SH-SY5Y (cell line): ENCODE data around the gene EWSR1.

Source experiments
- GATA2 ChIP-seq: IDR thresholded peaks from 2 replicates; pipeline ENCODE4 v1.6.1; 2011; ENCODE audit warnings: mild to moderate bottlenecking, low read depth, low read length
- GATA3 ChIP-seq: IDR thresholded peaks from 2 replicates; pipeline ENCODE4 v1.6.1; 2011; ENCODE audit warnings: low read depth, mild to moderate bottlenecking, low read length, moderate library complexity

Gene EWSR1

DNA sequence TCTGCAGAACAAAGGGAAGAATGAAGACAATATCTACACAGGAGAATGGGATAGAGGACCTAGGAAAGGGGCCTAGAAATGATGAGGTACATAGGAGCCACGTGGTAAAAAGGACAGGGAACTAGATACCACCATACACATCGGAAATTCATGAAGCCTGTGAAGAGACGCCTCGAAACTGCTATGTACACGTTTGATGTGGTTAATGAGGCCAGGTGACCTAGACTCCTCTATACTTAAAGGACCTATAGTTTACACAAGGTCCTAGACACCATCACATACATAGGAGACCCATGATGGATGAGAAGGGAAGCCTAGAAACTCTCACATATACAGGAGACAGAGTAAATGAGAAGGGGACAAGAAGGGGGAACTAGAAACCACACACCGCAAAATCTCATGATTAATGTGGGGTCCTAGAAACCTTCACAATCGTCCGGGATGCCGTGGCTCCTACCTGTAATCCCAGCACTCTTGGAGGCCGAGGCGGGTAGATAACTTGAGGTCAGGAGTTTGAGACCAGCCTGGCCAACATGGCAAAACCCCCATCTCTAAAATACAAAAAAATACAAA lies 24.1 kb upstream of the EWSR1 start:
- TF ChIP-seq GATA2 (no peak), GATA3 (no peak)

DNA sequence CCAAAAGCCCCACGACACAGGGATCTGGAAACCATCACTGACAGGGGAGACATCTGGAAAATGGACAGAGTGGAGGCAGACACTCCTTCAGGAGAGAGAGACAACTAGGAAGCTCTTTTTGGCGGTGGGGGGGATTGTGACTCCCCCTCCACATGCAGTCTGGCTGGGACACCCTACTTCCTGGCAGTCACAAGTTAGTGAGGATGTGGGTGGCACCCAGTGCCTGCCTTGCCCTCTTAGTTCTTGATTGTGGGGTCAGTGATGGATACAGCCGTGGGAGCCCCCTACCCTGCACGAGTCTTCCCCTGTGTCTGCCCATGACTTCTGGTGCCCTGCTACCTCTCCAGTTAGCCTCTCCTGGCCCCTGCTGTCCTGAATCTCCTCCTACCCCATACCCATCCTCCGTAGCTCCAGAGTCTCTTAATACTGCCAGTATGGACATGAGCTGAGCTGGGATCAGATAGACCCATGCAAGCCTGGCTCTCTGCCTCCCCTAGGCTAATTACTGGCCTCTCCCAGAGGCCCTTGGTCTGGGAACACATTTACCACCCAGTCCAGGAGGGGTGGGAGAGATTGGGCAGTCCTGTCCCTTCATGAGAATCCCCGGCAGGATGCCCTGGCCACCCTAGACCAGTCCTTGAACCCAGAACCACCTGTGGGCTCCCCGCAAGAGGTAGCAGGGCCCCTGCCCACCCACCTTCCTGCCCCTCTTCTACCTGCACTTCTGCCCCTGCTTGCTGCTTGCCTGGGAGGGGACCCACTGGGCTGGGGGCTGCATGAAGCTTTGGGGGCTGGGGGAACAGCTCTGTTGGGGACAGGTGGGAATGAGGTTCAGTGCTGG lies 23.1 kb upstream of the EWSR1 start:
- TF ChIP-seq GATA2 (no peak), GATA3 (no peak)

DNA sequence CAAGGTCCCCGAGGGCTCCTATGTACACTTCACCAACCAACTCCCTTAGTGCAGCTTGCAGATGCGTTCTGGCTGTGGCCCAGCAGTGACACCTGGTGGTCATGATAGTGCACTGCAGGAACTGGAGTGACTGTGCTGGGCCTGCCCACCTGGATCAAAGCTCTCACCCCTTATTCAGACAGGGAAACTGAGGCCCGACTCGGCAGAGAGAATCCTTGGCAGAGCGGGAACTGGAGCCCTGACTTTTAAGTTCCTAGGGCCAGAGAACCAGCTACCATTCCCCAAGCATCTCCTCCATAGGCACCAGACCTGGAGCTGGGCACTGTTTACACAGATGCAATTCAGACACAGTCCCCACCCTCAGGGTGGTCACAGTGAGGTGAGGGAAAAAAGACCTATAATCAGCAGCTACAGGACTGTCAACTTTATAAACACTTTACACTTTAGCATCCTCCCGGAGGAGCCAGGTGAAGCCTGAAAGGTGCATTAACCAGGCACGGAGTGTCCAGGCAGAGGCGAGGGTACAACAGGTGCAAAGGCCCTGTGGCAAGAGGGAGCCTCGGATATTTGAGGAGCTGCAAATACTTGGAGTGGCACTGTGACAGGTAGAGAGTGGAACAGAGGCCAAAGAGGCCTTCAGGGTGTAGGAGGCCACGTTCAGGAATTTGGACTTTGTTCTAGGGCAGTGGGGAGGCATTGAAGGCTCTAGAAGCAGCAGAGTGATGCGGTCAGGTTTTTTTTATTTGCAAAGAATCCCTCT lies 22.3 kb upstream of the EWSR1 start:
- TF ChIP-seq GATA2: no peak
- TF ChIP-seq GATA3: no peak

- TF ChIP-seq GATA3: no peak
- no peak for TF ChIP-seq GATA2
These were observed 16.8 kb upstream of the EWSR1 start for GRCh38 chr22:29251265-29251664.

DNA sequence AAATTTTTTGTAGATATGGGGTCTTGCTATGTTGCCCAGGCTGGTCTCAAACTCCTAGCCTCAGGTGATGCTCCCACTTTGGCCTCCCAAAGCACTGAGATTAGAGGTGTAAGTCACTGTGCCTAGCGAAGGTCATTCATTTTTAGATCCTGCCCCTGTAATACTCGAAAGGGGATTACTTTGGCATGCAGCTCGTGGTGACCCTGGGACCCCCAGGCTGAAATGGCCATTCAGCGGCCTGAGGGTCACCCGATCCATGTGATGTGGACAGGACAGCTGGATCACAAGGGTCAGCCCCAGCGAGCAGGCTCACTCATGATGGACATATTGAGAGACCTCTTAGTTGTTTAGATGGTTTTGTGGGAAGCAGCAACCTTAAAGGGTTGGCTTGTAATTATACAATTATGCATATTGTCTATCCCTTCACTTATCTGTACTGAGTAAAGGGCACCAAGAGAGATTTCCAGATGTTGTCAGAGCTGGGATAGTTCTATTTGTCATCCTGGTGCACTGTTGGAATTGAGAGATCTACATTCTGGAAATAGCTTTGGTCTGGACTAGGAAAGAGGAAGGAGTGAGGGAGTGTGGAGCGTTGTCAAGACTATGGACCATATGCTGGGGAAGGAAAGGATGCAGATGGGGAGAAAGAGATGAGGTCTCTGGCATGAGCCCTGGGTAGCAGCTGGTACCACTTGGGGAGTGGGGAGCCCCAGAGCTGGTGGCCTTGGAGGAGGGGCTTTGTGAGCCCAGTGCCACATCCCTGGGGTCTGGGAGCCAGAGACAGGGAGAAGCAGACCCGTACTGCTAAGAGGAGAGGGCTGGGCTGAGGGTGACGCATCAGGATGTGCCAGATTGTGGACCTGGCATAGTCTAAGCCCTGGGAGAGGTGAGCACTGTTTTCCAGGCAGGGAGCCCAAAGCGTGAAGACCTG lies 15.8 kb upstream of the EWSR1 start:
- TF ChIP-seq GATA2 (no peak), GATA3 (no peak)

DNA sequence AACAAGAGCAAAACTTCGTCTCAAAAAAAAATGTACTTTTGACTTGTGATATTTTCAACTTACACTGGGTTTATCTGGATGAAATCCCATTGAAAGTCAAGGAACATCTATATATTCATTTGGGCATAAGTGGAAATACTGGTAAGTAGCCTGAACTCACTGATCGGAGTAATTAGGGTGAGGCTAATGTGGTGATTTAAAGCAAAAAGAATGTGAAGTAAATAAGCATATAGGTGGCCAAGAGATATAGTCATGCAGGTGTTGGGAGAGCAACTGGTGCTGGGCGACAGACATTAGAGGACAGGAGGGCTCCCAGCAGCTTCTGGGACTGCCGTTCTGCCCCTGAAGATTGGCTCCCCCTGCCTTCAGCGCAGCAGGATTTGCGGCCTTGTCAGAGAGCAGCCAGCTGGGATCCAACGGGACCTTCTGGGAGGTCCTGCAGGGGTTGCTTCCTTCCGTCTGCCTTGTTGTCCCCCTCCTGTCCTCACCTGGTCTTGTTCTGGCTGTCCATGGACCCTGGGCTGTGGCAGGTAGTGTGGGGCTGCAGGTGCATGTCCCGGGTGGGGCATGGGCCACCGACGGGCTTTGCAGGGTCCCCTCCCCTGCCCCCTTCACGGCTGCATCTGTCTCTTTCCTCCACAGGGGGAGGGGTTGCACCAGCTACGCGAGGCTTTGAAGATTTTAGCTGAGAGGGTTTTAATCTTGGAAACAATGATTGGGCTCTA lies 14.3 kb upstream of the EWSR1 start:
- TF ChIP-seq GATA3 (no peak), GATA2 (no peak)

- no peak for TF ChIP-seq GATA2
- TF ChIP-seq GATA3: no peak
These were observed 13.8 kb upstream of the EWSR1 start for GRCh38 chr22:29254286-29254660.

DNA sequence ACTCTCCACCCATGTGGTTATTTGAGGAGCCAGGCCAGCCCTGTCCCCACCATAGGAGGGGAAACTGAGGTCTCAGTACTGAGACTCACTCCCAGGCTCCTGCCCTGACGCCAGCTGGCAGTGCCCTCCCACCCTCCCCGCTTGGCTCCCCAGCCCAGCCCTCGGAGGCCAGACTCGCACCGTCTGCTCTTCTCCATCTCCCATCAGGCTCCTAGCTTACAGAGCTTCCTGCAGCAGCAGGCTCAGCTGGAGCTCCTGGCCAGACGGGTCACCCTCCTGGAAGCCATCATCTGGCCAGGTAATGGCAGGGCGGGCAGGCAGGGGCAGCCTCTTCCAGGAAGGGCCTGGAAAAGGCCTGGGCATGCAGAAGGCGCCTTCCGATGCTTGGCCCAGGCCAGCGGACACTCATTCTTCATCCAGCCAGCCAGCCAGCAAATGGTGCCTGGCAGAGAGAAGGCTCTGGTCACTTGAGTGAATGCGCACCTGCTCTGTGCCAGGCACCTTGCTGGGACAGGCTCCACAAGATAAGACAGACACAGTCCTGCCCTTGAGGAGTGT lies 12.9 kb upstream of the EWSR1 start:
- no peak for TF ChIP-seq GATA3
- no peak for TF ChIP-seq GATA2

- no peak for TF ChIP-seq GATA2
- no peak for TF ChIP-seq GATA3
These were observed 11.3 kb upstream of the EWSR1 start for GRCh38 chr22:29256606-29257325.

- TF ChIP-seq GATA2 (no peak), GATA3 (no peak)
These were observed 10.3 kb upstream of the EWSR1 start for GRCh38 chr22:29257751-29258181.

DNA sequence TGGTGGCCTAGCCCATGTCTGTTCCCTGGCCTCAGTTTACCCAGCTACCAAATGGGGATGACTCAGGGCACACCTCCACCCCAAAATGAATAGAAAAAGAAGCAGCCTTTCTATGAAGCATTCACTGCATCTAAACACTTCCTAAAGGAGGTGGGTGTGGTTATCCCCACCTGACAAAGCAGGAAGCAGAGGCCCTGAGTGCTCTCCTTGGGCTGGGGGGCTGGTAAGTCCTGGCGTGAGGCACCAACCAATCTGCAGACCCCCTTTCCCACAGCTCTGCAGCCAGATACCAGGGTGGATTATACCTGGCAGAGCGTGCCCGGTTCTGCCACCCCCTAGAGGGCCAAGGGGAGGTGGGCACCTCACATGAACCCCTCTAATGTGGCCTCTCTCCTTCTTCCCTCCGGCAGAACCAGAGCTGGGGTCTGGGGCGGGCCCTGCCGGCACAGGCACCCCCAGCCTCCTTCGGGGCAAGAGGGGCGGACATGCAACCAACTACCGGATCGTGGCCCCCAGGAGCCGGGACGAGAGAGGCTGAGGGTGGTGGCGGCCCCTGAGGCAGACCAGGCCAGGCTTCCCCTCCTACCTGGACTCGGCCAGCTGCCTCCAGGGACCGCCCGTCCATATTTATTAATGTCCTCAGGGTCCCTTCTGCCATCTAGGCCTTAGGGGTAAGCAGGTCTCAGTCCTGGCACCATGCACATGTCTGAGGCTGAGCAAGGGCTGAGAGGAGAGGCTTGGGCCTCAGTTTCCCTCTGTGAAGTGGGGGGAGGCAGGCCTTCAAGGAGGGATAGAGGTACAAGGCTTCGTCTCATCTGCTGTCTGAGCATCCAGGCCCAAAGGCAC lies 9.4 kb upstream of the EWSR1 start:
- TF ChIP-seq GATA3: no peak
- TF ChIP-seq GATA2: no peak
